Measurements from ENCODE around the gene OSBPL3.
"Not testable (repeated sequence)": the region's sequence is repeated elsewhere in the genome, so short reads cannot be mapped to it uniquely, and the experiment has no call there.

Gene OSBPL3

DNA sequence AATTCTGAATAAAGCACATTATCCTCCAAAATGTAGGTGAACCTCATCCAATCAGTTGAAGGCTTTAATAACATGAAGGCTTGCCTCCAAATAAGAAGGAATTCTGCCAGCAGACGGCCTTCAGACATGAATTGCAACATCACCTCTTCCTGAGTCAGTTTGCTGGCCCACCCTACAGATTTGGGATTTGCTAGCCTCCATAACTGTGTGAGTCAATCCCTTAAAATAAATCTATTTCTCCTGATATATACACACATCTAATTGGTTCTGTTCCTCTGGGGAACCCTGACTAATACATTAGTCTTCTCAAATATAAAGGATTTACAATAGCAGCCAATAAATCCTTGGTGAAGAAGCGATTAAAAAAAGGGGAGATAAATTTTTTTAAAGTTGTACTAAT, 34.8 kb upstream of the OSBPL3 start:
- H3K4me3 ChIP-seq (ENCODE audit: low read depth, low read length) = no peak overlapping the region
- no peak for DNase-seq (ENCODE audit: low read depth)
- TF ChIP-seq, protein P1, sequence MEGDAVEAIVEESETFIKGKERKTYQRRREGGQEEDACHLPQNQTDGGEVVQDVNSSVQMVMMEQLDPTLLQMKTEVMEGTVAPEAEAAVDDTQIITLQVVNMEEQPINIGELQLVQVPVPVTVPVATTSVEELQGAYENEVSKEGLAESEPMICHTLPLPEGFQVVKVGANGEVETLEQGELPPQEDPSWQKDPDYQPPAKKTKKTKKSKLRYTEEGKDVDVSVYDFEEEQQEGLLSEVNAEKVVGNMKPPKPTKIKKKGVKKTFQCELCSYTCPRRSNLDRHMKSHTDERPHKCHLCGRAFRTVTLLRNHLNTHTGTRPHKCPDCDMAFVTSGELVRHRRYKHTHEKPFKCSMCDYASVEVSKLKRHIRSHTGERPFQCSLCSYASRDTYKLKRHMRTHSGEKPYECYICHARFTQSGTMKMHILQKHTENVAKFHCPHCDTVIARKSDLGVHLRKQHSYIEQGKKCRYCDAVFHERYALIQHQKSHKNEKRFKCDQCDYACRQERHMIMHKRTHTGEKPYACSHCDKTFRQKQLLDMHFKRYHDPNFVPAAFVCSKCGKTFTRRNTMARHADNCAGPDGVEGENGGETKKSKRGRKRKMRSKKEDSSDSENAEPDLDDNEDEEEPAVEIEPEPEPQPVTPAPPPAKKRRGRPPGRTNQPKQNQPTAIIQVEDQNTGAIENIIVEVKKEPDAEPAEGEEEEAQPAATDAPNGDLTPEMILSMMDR (IDR thresholded peaks at IDR 0.05; ENCODE audit: control insufficient read depth, extremely low read depth, insufficient read depth) = no peak

DNA sequence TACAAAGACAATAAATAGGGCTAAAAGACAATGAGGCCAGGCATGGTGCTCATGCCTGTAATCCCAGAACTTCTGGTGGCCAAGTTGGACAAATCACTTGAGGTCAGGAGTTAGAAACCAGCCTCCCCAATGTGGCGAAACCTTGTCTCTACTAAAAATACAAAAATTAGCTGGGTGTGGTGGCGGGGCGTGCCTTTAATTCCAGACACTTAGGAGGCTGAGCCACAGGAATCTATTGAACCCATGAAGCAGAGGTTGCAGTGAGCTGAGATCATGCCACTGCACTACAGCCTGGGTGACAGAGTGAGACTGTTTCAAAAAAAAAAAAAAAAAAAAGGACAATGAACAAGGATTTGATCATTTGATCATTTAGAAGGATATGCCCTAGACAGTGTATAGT, 32.7 kb upstream of the OSBPL3 start:
- H3K4me3 ChIP-seq (ENCODE audit: low read depth, low read length); DNase-seq (ENCODE audit: low read depth): not testable (repeated sequence)

DNA sequence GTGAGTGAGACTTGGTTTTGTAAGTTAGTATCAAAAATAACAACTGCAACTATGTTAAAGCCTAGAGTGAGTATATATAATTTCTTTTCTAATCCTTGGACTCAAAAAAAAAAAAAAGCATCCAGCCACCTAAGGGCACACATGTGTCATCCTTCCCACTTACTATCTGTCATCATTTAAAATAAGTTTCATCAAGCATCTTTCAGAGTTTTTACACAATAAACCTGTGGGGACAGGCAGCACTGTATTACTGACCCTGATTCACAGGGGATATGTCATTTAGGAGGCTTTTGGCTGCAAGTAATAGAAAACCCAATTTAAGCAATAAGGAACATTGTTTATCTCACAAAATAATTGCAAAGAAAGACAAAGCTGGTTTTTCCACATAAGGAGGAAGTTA, 32.3 kb upstream of the OSBPL3 start:
- TF ChIP-seq, protein P1 (IDR thresholded peaks at IDR 0.05; ENCODE audit: control insufficient read depth, extremely low read depth, insufficient read depth) = no peak
- DNase-seq (ENCODE audit: low read depth) = no peak
- H3K4me3 ChIP-seq (ENCODE audit: low read depth, low read length) = no peak overlapping the region

DNA sequence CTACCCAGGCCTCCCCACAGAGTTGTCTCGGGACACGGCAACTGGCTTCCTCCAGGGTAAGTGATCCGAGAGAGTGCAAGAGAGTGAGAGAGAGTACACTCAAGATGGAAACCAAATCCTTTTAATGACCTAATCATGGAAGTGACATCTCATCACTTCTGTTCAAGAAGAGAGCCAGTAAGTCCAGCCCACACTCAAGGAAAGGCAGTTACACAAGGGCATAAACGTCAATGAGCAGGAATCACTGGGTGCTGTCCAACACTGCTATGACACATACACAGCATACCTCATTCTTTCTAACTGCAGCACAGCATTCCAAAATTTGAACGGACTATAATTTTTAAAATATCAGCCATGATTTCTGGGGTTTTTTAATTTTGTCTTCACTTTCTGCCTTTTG, 29.3 kb upstream of the OSBPL3 start:
- TF ChIP-seq, protein P1 (IDR thresholded peaks at IDR 0.05; ENCODE audit: control insufficient read depth, extremely low read depth, insufficient read depth) = no peak
- H3K4me3 ChIP-seq (ENCODE audit: low read depth, low read length) = no peak overlapping the region
- DNase-seq (ENCODE audit: low read depth) = no peak

DNA sequence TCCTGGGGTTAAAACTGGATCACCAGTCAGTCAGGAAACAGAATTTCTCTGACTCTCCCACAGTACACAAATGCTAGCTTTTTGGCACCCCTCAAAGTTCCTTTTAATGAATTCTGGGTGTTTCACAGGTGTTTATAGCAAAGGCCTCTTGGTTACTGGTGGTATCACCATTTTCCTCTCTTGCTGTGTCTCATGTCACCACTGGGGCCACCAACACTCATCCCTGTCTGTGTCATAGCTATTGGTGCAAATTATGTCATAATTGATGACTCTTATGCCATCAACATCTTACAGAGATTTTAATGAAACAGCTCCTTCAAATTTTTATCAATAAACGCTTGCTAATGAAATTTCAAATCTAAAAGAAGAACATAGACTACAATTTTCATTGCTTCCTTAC, 27.7 kb upstream of the OSBPL3 start:
- no peak for DNase-seq (ENCODE audit: low read depth)
- TF ChIP-seq, protein P1 (IDR thresholded peaks at IDR 0.05; ENCODE audit: control insufficient read depth, extremely low read depth, insufficient read depth) = no peak
- no peak overlapping the region for H3K4me3 ChIP-seq (ENCODE audit: low read depth, low read length)

DNA sequence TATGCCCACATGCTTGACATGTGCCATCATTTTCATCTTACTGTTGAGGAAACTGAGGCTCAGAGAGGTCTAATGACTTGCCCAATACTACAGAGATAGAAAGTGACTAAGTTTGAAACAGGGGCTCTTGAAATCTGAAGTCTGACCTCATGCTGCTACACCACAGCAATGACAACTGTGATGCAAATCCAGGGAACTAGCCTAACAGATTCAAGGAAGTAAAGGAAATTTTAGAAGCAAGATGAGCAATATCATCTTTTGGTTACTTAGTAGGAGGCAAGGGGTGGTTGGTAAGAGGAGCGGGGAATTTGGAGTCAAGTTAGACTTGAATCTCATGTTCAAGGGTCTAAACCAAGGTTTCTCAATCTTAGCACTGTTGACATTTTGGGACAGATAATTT, 26.3 kb upstream of the OSBPL3 start:
- TF ChIP-seq, protein P1 (IDR thresholded peaks at IDR 0.05; ENCODE audit: control insufficient read depth, extremely low read depth, insufficient read depth) = no peak
- DNase-seq (ENCODE audit: low read depth) = no peak
- no peak overlapping the region for H3K4me3 ChIP-seq (ENCODE audit: low read depth, low read length)

DNA sequence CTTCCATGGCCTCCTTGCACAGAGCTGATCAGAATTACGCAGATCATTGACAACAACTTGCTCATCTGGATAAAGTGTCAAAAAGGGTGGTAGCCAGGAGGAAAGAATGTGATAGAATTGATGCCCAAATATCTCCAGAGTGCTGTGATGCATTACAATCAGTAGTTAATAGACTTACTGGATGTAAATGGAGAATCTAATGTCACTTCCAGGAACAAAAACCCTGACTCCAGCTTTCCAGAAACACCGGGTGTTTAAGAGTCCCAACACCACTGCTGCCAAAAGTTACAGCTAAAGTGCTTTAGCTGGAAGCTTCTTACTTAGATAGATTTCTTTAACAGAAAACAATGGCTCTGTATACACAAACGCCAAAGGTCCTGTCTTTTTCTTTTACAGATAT, 25.7 kb upstream of the OSBPL3 start:
- TF ChIP-seq, protein P1 (IDR thresholded peaks at IDR 0.05; ENCODE audit: control insufficient read depth, extremely low read depth, insufficient read depth) = no peak
- no peak for DNase-seq (ENCODE audit: low read depth)
- H3K4me3 ChIP-seq (ENCODE audit: low read depth, low read length) = no peak overlapping the region

DNA sequence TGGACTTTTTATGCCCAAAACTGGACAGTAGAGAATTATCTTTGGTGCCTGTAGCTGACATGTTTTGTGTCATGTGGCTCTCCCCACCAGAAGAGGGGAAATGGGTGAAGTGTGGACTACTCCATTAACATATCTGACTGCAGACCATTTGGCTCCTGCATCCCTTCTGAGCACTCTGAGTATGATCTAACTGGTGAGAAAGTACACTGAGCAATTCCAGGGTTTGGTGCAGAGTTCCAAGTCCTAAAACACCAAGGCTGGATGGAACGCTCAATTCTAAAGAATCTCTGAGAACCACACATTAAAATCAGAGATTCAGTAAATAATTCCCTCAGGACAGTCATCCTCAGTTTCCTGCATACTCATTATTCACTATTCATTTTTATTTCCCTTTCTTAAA, 22.8 kb upstream of the OSBPL3 start:
- TF ChIP-seq, protein P1 (IDR thresholded peaks at IDR 0.05; ENCODE audit: control insufficient read depth, extremely low read depth, insufficient read depth) = no peak
- H3K4me3 ChIP-seq (ENCODE audit: low read depth, low read length) = no peak overlapping the region
- no peak for DNase-seq (ENCODE audit: low read depth)
